ENCODE results near the gene NEDD8.

Gene NEDD8

DNA sequence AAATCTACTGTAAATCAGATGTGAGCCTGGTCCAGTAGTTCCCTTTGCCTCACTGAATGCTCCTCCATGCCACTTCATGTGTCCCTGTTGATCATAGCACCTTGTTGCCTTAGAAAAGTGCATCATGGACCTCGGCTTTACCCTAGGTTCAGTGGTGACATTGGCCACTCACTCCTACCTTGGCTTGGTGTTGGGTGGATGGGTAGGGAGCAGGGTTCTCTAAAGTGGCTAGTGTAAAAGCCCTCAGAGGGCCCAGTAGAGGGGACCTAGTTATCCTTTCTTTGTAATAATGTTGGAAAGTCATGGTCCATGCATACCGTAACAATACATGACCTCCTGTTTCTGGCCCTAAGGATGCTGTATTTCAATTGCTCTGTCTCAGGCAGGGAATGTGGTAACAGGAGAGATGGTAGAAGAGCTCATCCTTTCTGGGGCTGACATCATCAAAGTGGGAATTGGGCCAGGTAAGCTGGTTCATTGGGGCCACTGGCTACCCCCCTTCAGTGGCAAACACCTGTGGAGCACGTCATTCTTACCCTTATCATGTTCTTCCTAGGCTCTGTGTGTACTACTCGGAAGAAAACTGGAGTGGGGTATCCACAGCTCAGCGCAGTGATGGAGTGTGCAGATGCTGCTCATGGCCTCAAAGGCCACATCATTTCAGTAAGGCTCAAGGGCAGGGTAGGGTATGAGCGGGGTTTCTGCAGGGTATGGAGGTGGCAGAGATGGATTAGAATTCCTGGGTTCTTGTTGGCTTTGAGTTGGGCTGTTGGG is 4.7 kb upstream of the NEDD8 start:
- H3K36me3 ChIP-seq (ENCODE audit: control insufficient read depth, insufficient read depth, low read length): peaks cover 24% of the 10 kb centered on the region
- H3K9ac ChIP-seq: no peak overlapping the region
- H3K27me3 ChIP-seq (ENCODE audit: control insufficient read depth, insufficient read depth, low read length): no peaks in the 10 kb centered on the region
- peaks cover 28% of the 10 kb centered on the region for H3K79me2 ChIP-seq
- no peaks in the 10 kb centered on the region for H3K9me3 ChIP-seq (ENCODE audit: control insufficient read depth, low read length)
- H3K4me3 ChIP-seq (ENCODE audit: low read depth, low read length): peak overlapping the region; percentile 100
- peak overlapping the region; percentile 98 for H3K4me2 ChIP-seq (ENCODE audit: low read length)
- TF ChIP-seq, protein P1, sequence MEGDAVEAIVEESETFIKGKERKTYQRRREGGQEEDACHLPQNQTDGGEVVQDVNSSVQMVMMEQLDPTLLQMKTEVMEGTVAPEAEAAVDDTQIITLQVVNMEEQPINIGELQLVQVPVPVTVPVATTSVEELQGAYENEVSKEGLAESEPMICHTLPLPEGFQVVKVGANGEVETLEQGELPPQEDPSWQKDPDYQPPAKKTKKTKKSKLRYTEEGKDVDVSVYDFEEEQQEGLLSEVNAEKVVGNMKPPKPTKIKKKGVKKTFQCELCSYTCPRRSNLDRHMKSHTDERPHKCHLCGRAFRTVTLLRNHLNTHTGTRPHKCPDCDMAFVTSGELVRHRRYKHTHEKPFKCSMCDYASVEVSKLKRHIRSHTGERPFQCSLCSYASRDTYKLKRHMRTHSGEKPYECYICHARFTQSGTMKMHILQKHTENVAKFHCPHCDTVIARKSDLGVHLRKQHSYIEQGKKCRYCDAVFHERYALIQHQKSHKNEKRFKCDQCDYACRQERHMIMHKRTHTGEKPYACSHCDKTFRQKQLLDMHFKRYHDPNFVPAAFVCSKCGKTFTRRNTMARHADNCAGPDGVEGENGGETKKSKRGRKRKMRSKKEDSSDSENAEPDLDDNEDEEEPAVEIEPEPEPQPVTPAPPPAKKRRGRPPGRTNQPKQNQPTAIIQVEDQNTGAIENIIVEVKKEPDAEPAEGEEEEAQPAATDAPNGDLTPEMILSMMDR (IDR thresholded peaks at IDR 0.05): no peak
- no peak overlapping the region for H2AFZ ChIP-seq
- H3K4me1 ChIP-seq: peaks cover 58% of the 10 kb centered on the region
- H3K27ac ChIP-seq: peak overlapping the region; percentile 98

DNA sequence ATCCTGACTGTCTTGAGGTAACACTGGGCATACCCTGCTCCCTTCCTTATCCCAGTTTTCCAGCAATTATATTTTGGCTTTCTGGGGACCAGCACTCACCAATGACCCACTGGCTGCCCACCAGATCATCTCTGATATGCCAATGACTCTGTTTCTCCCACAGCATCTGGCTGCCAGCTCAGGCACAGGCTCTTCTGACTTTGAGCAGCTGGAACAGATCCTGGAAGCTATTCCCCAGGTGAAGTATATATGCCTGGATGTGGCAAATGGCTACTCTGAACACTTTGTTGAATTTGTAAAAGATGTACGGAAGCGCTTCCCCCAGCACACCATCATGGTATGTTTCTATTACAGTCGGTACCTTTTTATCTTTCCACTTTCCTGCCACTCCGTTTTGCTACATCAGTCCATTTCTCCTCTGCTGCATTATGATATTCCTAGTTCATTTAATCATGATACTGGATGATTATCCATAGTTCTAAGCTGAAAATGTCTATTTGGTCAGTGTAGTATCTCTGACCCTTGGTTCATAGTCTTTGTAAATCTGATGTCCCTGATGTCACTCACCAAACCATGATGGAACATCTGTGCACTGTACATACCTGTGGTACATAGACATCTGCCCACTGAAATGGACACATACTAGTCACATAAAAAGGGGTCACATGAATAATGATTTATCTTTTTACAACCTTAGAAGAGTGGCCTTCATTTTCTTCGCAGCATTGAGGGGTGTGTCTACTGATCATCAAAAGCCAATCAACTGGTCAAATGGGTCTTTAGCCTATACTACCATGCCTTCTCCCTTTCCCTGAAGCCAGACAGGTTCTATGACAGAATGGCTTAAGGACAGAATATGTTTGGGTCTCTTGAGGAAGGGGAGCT is 3.9 kb upstream of the NEDD8 start:
- Histone ChIP-seq H3K27me3 (ENCODE audit: control insufficient read depth, insufficient read depth, low read length) (no peaks in the 10 kb centered on the region), H3K9ac (no peak overlapping the region), H3K27ac (peak overlapping the region; percentile 98), H3K9me3 (ENCODE audit: control insufficient read depth, low read length) (no peaks in the 10 kb centered on the region), H3K79me2 (peaks cover 21% of the 10 kb centered on the region), H3K4me2 (ENCODE audit: low read length) (peak overlapping the region; percentile 98), H2AFZ (no peak overlapping the region), H3K36me3 (ENCODE audit: control insufficient read depth, insufficient read depth, low read length) (peaks cover 23% of the 10 kb centered on the region), H3K4me3 (ENCODE audit: low read depth, low read length) (peak overlapping the region; percentile 100), H3K4me1 (peaks cover 60% of the 10 kb centered on the region)
- TF ChIP-seq, protein P1 (IDR thresholded peaks at IDR 0.05): no peak

DNA sequence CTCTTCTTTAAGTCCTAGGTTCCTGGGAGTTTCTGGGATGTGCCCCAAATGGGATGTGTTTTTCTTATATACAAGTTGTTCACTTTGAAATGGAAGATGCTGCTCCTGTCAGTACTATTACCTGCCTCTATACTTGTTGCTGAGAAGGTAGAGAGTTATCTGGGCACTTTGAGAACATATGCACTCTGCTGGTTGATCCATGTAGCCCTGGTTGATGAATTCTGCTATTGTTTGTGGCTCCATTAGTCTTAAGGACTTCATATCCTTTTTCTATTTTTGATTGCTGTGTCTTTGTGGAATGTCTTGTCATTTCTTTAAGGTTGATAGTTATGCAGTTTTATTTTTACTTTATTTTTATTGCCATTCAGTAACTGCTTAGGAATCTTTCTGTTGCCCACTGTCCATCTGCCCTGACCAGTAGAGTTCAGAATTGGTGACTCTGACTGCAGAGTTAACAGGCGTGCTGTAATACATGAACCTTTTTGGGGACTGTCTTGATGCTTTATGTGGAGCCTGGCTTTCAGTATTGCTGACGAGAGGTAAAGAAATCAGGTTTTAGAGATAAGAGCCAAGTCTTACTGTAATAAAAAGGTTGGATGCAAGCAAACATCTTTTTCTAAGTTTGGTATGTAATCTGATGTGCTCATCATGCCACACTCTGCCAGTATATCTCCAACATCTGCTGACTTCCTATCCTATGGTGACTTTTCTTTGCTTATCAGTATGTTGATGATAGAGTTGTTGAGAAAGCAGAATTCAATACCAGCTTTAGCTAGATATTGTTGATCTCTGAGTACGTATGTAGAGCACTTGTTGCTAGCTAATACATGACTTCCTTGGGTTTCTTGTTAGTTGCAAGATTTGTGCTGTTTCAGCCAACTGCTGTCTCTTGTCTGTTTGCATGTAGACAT is 2.2 kb upstream of the NEDD8 start:
- H3K4me2 ChIP-seq (ENCODE audit: low read length): peak overlapping the region; percentile 98
- peak overlapping the region; percentile 100 for H3K4me3 ChIP-seq (ENCODE audit: low read depth, low read length)
- peaks cover 6% of the 10 kb centered on the region for H3K36me3 ChIP-seq (ENCODE audit: control insufficient read depth, insufficient read depth, low read length)
- H3K27ac ChIP-seq: peak overlapping the region; percentile 98
- TF ChIP-seq, protein P1 (IDR thresholded peaks at IDR 0.05): no peak
- H3K27me3 ChIP-seq (ENCODE audit: control insufficient read depth, insufficient read depth, low read length): no peaks in the 10 kb centered on the region
- H3K9ac ChIP-seq: no peak overlapping the region
- no peak overlapping the region for H2AFZ ChIP-seq
- H3K9me3 ChIP-seq (ENCODE audit: control insufficient read depth, low read length): no peaks in the 10 kb centered on the region
- peaks cover 56% of the 10 kb centered on the region for H3K4me1 ChIP-seq
- H3K79me2 ChIP-seq: peaks cover 12% of the 10 kb centered on the region

DNA sequence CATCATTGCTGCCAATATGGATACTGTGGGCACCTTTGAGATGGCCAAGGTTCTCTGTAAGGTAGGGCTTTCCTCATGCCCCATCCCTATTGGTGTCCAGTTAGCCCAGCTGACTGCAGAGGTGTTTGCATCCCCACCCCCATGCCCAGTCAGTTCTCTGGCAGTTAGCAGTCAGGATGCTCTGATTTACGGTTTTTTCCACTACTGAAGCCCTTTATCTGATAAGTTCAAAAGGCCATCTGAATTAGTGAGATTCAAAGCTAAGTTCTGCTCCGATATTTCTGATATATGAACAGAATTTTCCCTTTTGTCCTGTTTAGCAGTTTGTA is 1.3 kb upstream of the NEDD8 start:
- H3K36me3 ChIP-seq (ENCODE audit: control insufficient read depth, insufficient read depth, low read length): peaks cover 2% of the 10 kb centered on the region
- peak overlapping the region; percentile 98 for H3K4me2 ChIP-seq (ENCODE audit: low read length)
- no peaks in the 10 kb centered on the region for H3K27me3 ChIP-seq (ENCODE audit: control insufficient read depth, insufficient read depth, low read length)
- H3K4me3 ChIP-seq (ENCODE audit: low read depth, low read length): peak overlapping the region; percentile 100
- H3K27ac ChIP-seq: peak overlapping the region; percentile 98
- peaks cover 56% of the 10 kb centered on the region for H3K4me1 ChIP-seq
- H3K9ac ChIP-seq: no peak overlapping the region
- H3K9me3 ChIP-seq (ENCODE audit: control insufficient read depth, low read length): no peaks in the 10 kb centered on the region
- peaks cover 8% of the 10 kb centered on the region for H3K79me2 ChIP-seq
- H2AFZ ChIP-seq: peak overlapping the region; percentile 68
- TF ChIP-seq, protein P1 (IDR thresholded peaks at IDR 0.05): no peak
